SU-DHL-6 (cell line): Measurements from ENCODE around the gene ITGAE.

ENCODE experiments used
- H2AFZ ChIP-seq: fragments of 200-600 bp; sonication (generic); 2 replicates; pipeline ENCODE4 v1.6.1; 2014; ENCODE audit warnings: low read depth, mild to moderate bottlenecking, moderate library complexity, mixed read lengths, antibody characterized with exemption, low read length; ENCODE audit not compliant: severe bottlenecking
- H3F3A ChIP-seq: fragments of 200-600 bp; shearing (Covaris generic); 2 replicates; pipeline ENCODE4 v1.6.0; 2016; ENCODE audit warnings: antibody characterized with exemption, mild to moderate bottlenecking; ENCODE audit not compliant: insufficient read depth
- H3K27ac ChIP-seq: fragments of 200-600 bp; sonication (generic); 2 replicates; pipeline ENCODE4 v1.5.1; 2016; ENCODE audit warnings: low read depth, mild to moderate bottlenecking, low read length, moderate library complexity, mixed read lengths
- H3K27me3 ChIP-seq: fragments of 200-600 bp; sonication (generic), shearing (Covaris generic); 2 replicates; pipeline ENCODE4 v1.6.0; 2014; ENCODE audit warnings: mild to moderate bottlenecking, low read length
- H3K36me3 ChIP-seq: fragments of 200-600 bp; sonication (generic); 2 replicates; pipeline ENCODE4 v1.6.1; 2014; ENCODE audit warnings: mild to moderate bottlenecking, low read length, mixed read lengths
- H3K4me2 ChIP-seq: fragments of 300-600, 200-600 bp; shearing (Covaris generic), sonication (generic); 2 replicates; pipeline ENCODE4 v1.6.0; 2014; ENCODE audit warnings: low read length, low read depth, mild to moderate bottlenecking; ENCODE audit not compliant: poor library complexity, severe bottlenecking
- H3K4me3 ChIP-seq: fragments of 200-600 bp; sonication (generic); 2 replicates; pipeline ENCODE4 v1.5.1; 2014; ENCODE audit warnings: antibody characterized with exemption, low read length, mild to moderate bottlenecking, mixed read lengths; ENCODE audit not compliant: insufficient read depth, poor library complexity, severe bottlenecking
- H3K79me2 ChIP-seq: fragments of 200-600 bp; sonication (generic); 2 replicates; pipeline ENCODE4 v1.6.1; 2014; ENCODE audit warnings: mild to moderate bottlenecking, low read length, moderate library complexity; ENCODE audit not compliant: insufficient read depth
- H3K9ac ChIP-seq: fragments of 200-600 bp; sonication (generic); 2 replicates; pipeline ENCODE4 v1.7.0; 2014; ENCODE audit warnings: mild to moderate bottlenecking, low read length
- H3K9me2 ChIP-seq: fragments of 200-600 bp; sonication (generic); replicated peaks from 2 replicates; pipeline ENCODE4 v1.6.1; 2014; ENCODE audit warnings: low read length; ENCODE audit not compliant: insufficient read depth
- H3K9me3 ChIP-seq: fragments of 200-600 bp; sonication (generic); 2 replicates; pipeline ENCODE4 v1.6.1; 2014; ENCODE audit warnings: low read length, mixed read lengths; ENCODE audit not compliant: insufficient read depth
- H4K20me1 ChIP-seq: fragments of 200-600 bp; sonication (generic); 2 replicates; pipeline ENCODE4 v1.6.1; 2014; ENCODE audit warnings: low read depth, mild to moderate bottlenecking, antibody characterized with exemption, low read length, moderate library complexity, mixed read lengths
- CTCF ChIP-seq: fragments of 200-600 bp; sonication (generic); IDR thresholded peaks from one replicate; pipeline ENCODE4 v1.5.1; 2017; ENCODE audit warnings: antibody characterized with exemption, mild to moderate bottlenecking, low read length, moderate library complexity; ENCODE audit not compliant: insufficient read depth, poor library complexity, severe bottlenecking
- EZH2phosphoT487 ChIP-seq: fragments of 200-600 bp; sonication (generic), shearing (Covaris generic); conservative IDR thresholded peaks from 2 replicates; pipeline ENCODE4 v1.6.1; 2018; ENCODE audit warnings: mild to moderate bottlenecking, antibody characterized with exemption, low read length, moderate library complexity, mixed read lengths

Gene ITGAE

GRCh38 chr17:3723556-3724377 is 77.2 kb downstream of the ITGAE start, which contains the start of gene HASPIN:
TSS of gene HASPIN (plus strand) at chr17:3723903. CDS start at chr17:3723936, 33 bp downstream.
- peaks cover 7% of the 10 kb centered on the region; the same call in 1 of the 2 replicates for H3K36me3 ChIP-seq
- peak within 1 kb of the TSS; percentile 80 for H2AFZ ChIP-seq
- peaks cover 53% of the 10 kb centered on the region for H3K79me2 ChIP-seq

GRCh38 chr17:3723188-3723555 is 77.8 kb downstream of the ITGAE start:
- peak overlapping the region; percentile 79 for H3K4me3 ChIP-seq
- H3K36me3 ChIP-seq, result peaks cover 12% of the 10 kb centered on the region; the same call in 1 of the 2 replicates
- peak overlapping the region; percentile 83 for H3K4me2 ChIP-seq
- H3K79me2 ChIP-seq, result peaks cover 53% of the 10 kb centered on the region
- peaks cover 5% of the 10 kb centered on the region; the same call in 1 of the 2 replicates for H4K20me1 ChIP-seq
- no peaks in the 10 kb centered on the region for H3K9me3 ChIP-seq
- TF ChIP-seq CTCF (no peak), EZH2phosphoT487 (no peak)
- H3K9ac ChIP-seq, result peak overlapping the region; percentile 91
- H3F3A ChIP-seq, result no peaks in the 10 kb centered on the region
- H3K27ac ChIP-seq, result peak overlapping the region; percentile 48
- H3K27me3 ChIP-seq, result no peaks in the 10 kb centered on the region
- no peaks in the 10 kb centered on the region for H3K9me2 ChIP-seq
- H2AFZ ChIP-seq, result peak overlapping the region; percentile 60

More at GRCh38 chr17:3723556-3724377, 77.2 kb downstream of the ITGAE start, which contains the start of gene HASPIN:
- Histone ChIP-seq H4K20me1 (peaks cover 5% of the 10 kb centered on the region; the same call in 1 of the 2 replicates), H3K27ac (peak within 1 kb of the TSS; percentile 56), H3F3A (no peaks in the 10 kb centered on the region), H3K9me3 (no peaks in the 10 kb centered on the region), H3K9me2 (no peaks in the 10 kb centered on the region), H3K27me3 (no peaks in the 10 kb centered on the region), H3K9ac (peak within 1 kb of the TSS; percentile 91), H3K4me2 (peak within 1 kb of the TSS; percentile 83), H3K4me3 (peak within 1 kb of the TSS; percentile 79)
- TF ChIP-seq EZH2phosphoT487, result no peak
- TF ChIP-seq CTCF, result no peak

- Histone ChIP-seq H3K79me2 (peaks cover 48% of the 10 kb centered on the region), H3K4me2 (peak overlapping the region; percentile 83), H3K9ac (peak overlapping the region; percentile 91), H3K36me3 (peaks cover 11% of the 10 kb centered on the region; the same call in 1 of the 2 replicates), H3K27ac (no peak overlapping the region), H3K9me3 (no peaks in the 10 kb centered on the region), H2AFZ (no peak overlapping the region), H3K4me3 (peak overlapping the region; percentile 79), H4K20me1 (peaks cover 5% of the 10 kb centered on the region; the same call in 1 of the 2 replicates), H3F3A (no peaks in the 10 kb centered on the region), H3K9me2 (no peaks in the 10 kb centered on the region), H3K27me3 (no peaks in the 10 kb centered on the region)
- no peak for TF ChIP-seq EZH2phosphoT487
These were observed 78.3 kb downstream of the ITGAE start for GRCh38 chr17:3722716-3723115.

GRCh38 chr17:3719265-3719664 is 81.7 kb downstream of the ITGAE start:
- peaks cover 14% of the 10 kb centered on the region; the same call in 1 of the 2 replicates for H3K36me3 ChIP-seq

More at GRCh38 chr17:3719265-3719664, 81.7 kb downstream of the ITGAE start:
- Histone ChIP-seq H3K9ac (no peak overlapping the region), H3K27ac (no peak overlapping the region), H3K4me2 (no peak overlapping the region), H3K9me2 (no peaks in the 10 kb centered on the region), H3K9me3 (no peaks in the 10 kb centered on the region), H3F3A (no peaks in the 10 kb centered on the region), H4K20me1 (no peaks in the 10 kb centered on the region), H2AFZ (no peak overlapping the region), H3K79me2 (peaks cover 17% of the 10 kb centered on the region), H3K4me3 (no peak overlapping the region), H3K27me3 (no peaks in the 10 kb centered on the region)
- TF ChIP-seq EZH2phosphoT487 (no peak), CTCF (no peak)
